GM18870 (cell line): ENCODE measurements around the gene FASTKD1.

Experiments used
- ATAC-seq: cut with Tn5 transposase; IDR thresholded peaks from one replicate; pipeline ENCODE4 v1.9.1; 2021; ENCODE audit warnings: moderate library complexity; ENCODE audit not compliant: unreplicated experiment

Gene FASTKD1

GRCh38 chr2:169509298-169509885 lies 64.3 kb downstream of the FASTKD1 start, which contains the start of gene KLHL41:
TSS of gene KLHL41 (plus strand) at chr2:169509702. CDS start at chr2:169509779, 77 bp downstream.
- no peak for ATAC-seq

GRCh38 chr2:169507698-169508097 lies 66.0 kb downstream of the FASTKD1 start:
- no peak for ATAC-seq

GRCh38 chr2:169504651-169505050 lies 69.0 kb downstream of the FASTKD1 start:
- ATAC-seq: no peak

GRCh38 chr2:169495310-169495928 lies 78.2 kb downstream of the FASTKD1 start:
- ATAC-seq: no peak

GRCh38 chr2:169493360-169493759 lies 80.3 kb downstream of the FASTKD1 start:
- ATAC-seq: no peak

GRCh38 chr2:169491378-169491777 lies 82.3 kb downstream of the FASTKD1 start:
- no peak for ATAC-seq

GRCh38 chr2:169490834-169491233 lies 82.8 kb downstream of the FASTKD1 start:
- no peak for ATAC-seq

GRCh38 chr2:169486487-169486886 lies 87.2 kb downstream of the FASTKD1 start:
- ATAC-seq: no peak

- no peak for ATAC-seq
Observed at GRCh38 chr2:169485650-169486138, 88.0 kb downstream of the FASTKD1 start.

- ATAC-seq: no peak
Observed at GRCh38 chr2:169480079-169480465, 93.6 kb downstream of the FASTKD1 start.
